ENCODE data around the gene MAG. TPM values are rescaled to one million over a fixed set of nuclear protein-coding genes. Genes with fewer than 3 reads are reported as not detected.

The MAG gene
- total RNA-seq, 6 experiments from 2014 or later = not detected

DNA sequence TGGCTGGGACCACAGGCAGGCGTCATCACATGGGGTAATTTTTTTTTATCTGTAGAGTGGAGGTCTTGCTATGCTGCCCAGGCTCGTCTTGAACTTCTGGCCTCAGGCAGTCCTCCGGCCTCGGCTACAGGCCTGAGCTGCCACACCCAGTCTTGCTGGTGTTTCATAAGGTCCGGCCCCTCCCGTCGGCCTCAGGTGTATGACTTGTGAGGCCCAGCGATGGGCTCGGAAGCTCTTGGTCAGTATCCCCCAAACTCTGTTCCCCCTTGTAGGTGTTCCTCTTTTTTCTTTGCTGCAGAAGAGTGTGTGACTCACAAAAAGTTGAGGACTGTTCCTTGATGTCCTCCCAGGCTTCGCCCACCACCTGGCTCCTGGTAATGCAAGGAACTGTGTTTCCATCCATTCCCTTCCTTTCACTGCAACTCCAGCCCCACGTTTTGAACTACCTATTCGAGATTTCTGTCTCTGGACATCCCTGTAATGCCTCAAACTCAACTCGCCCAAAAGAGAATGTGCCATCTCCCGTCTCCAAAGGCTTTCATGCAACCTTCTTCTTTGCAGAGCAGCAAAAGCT lies 18.2 kb upstream of the MAG start:
- Mint-ChIP-seq H3K27me3 (ENCODE audit: insufficient read depth) (no peaks in the 10 kb centered on the region; the same call in 1 of the 2 replicates), H3K4me3 (no peak overlapping the region), H3K4me1 (ENCODE audit: low read depth) (no peaks in the 10 kb centered on the region), H3K36me3 (ENCODE audit: low read depth) (peaks cover 10% of the 10 kb centered on the region; the same call in 1 of the 2 replicates), H3K27ac (no peak overlapping the region), H3K9me3 (no peaks in the 10 kb centered on the region)
- TF ChIP-seq, protein P1, sequence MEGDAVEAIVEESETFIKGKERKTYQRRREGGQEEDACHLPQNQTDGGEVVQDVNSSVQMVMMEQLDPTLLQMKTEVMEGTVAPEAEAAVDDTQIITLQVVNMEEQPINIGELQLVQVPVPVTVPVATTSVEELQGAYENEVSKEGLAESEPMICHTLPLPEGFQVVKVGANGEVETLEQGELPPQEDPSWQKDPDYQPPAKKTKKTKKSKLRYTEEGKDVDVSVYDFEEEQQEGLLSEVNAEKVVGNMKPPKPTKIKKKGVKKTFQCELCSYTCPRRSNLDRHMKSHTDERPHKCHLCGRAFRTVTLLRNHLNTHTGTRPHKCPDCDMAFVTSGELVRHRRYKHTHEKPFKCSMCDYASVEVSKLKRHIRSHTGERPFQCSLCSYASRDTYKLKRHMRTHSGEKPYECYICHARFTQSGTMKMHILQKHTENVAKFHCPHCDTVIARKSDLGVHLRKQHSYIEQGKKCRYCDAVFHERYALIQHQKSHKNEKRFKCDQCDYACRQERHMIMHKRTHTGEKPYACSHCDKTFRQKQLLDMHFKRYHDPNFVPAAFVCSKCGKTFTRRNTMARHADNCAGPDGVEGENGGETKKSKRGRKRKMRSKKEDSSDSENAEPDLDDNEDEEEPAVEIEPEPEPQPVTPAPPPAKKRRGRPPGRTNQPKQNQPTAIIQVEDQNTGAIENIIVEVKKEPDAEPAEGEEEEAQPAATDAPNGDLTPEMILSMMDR (IDR thresholded peaks at IDR 0.05) = no peak
- no peak for DNase-seq

DNA sequence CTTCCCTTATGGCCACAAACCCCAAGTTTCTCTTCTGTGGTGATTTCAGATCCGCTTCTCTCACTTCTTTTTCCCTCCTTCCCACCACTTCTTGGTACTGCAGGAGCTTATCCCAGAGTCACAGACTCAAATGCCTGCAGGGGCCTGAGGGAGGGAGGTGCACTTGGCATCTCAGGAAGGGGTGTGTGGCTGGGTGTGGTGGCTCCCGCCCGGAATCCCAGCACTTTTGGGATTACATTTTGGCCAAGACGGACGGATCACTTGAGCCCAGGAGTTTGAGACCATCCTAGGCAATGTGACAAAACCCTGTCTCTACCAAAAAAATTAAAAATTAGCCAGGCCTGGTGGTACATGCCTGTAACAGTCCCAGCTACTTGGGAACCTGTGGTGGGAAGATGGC lies 17.6 kb upstream of the MAG start:
- Mint-ChIP-seq H3K4me1 (ENCODE audit: low read depth) (no peaks in the 10 kb centered on the region), H3K27me3 (ENCODE audit: insufficient read depth) (no peaks in the 10 kb centered on the region; the same call in 1 of the 2 replicates), H3K36me3 (ENCODE audit: low read depth) (peaks cover 10% of the 10 kb centered on the region; the same call in 1 of the 2 replicates), H3K4me3 (no peak overlapping the region), H3K27ac (no peak overlapping the region), H3K9me3 (no peaks in the 10 kb centered on the region)
- TF ChIP-seq, protein P1 (IDR thresholded peaks at IDR 0.05) = no peak
- DNase-seq = no peak

DNA sequence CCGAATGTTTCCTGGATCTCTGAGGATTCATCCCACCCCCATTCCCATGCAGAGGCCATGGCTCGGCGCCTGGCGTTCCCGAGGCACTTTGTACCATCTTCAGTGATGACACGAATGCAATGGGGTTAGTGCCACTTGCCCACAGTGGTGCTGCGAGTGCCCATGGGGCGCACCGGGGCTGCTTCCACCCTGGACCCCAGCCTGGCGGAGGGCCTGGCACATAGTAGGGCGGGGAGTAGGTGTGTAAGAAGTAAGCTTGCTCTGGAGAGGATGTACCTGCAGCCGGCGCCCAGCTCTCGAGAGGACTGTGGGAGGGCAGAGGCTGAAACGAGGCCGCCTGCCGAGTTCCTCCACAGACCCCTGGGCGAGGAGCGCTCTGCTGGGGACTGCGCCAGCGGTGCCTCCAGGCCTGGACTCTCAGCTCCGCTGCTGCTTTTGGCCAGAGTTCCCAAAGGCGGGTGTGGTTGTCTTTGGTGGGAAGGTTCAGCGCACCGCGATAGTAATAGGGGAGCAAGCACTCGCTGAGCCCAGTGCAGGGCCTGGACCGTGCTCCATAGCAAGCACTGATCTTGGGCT lies 15.2 kb upstream of the MAG start:
- TF ChIP-seq, protein P1 (IDR thresholded peaks at IDR 0.05) = no peak
- H3K9me3 Mint-ChIP-seq = no peaks in the 10 kb centered on the region
- peaks cover 7% of the 10 kb centered on the region; the same call in 1 of the 2 replicates for H3K36me3 Mint-ChIP-seq (ENCODE audit: low read depth)
- H3K4me1 Mint-ChIP-seq (ENCODE audit: low read depth) = no peaks in the 10 kb centered on the region
- no peak for DNase-seq
- H3K27ac Mint-ChIP-seq = no peak overlapping the region
- H3K27me3 Mint-ChIP-seq (ENCODE audit: insufficient read depth) = no peaks in the 10 kb centered on the region; the same call in none of the 2 replicates
- H3K4me3 Mint-ChIP-seq = no peak overlapping the region

DNA sequence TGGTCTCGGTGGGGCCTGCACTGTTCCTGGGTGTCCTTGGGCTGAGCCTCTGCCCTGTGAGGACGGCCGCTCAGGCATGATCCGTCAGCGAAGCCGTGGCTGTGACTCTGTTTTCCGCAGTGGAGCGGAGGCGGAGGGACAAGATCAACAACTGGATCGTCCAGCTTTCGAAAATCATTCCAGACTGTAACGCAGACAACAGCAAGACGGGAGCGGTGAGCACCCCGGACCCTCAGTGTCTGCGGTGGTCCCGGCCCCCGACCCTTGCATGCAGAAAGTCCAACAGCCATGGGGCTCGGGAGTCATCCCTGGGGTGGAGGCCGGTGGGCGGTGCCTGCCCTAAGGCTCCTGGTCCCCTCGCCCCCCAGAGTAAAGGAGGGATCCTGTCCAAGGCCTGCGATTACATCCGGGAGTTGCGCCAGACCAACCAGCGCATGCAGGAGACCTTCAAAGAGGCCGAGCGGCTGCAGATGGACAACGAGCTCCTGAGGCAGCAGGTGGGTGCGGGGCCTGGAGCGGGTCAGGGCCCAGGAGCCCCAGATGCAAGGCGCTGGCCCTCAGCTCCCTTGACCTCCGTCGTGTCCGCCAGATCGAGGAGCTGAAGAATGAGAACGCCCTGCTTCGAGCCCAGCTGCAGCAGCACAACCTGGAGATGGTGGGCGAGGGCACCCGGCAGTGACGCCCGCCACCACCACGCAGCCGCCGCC lies 13.2 kb upstream of the MAG start:
- no peak overlapping the region for H3K27ac Mint-ChIP-seq
- DNase-seq = no peak
- H3K27me3 Mint-ChIP-seq (ENCODE audit: insufficient read depth) = peaks cover 6% of the 10 kb centered on the region
- H3K9me3 Mint-ChIP-seq = no peaks in the 10 kb centered on the region
- no peaks in the 10 kb centered on the region for H3K4me1 Mint-ChIP-seq (ENCODE audit: low read depth)
- TF ChIP-seq, protein P1 (IDR thresholded peaks at IDR 0.05) = no peak
- peaks cover 7% of the 10 kb centered on the region; the same call in 1 of the 2 replicates for H3K36me3 Mint-ChIP-seq (ENCODE audit: low read depth)
- no peak overlapping the region for H3K4me3 Mint-ChIP-seq

DNA sequence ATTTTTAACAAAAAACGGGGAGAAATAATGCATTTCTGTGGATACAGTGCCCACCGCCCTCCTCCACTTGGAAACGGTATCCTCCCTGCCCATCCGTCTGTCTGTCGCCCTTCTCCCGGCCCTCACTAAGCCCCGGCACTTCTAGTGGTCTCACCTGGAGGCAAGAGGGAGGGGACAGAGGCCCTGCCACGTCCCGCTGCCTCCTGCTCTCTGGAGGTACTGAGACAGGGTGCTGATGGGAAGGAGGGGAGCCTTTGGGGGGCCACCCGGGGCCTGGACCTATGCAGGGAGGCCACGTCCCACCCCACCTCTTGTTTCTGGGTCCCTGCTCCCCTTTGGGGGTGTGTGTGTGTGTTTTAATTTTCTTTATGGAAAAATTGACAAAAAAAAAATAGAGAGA lies 12.6 kb upstream of the MAG start:
- no peaks in the 10 kb centered on the region for H3K4me1 Mint-ChIP-seq (ENCODE audit: low read depth)
- DNase-seq = no peak
- H3K27ac Mint-ChIP-seq = no peak overlapping the region
- H3K36me3 Mint-ChIP-seq (ENCODE audit: low read depth) = peaks cover 7% of the 10 kb centered on the region; the same call in 1 of the 2 replicates
- no peaks in the 10 kb centered on the region for H3K9me3 Mint-ChIP-seq
- no peak overlapping the region for H3K4me3 Mint-ChIP-seq
- peaks cover 8% of the 10 kb centered on the region for H3K27me3 Mint-ChIP-seq (ENCODE audit: insufficient read depth)
- TF ChIP-seq, protein P1 (IDR thresholded peaks at IDR 0.05) = no peak

Measured in HFFc6 (cell line).